Hippocampal formation (tissue), 2 donors: ENCODE data around the gene CKS1B.
"Not testable (repeated sequence)": the region's sequence is repeated elsewhere in the genome, so short reads cannot be mapped to it uniquely, and the experiment has no call there.

ENCODE experiments used
- DNase-seq, 2 donors: peaks; one replicate each; lab custom pipeline; 2025; lab: John Stamatoyannopoulos, UW

The CKS1B gene

GRCh38 chr1:154987326-154987725, 12.8 kb downstream of the CKS1B start:
- DNase-seq = no peak

GRCh38 chr1:154988058-154988954, 13.8 kb downstream of the CKS1B start:
- DNase-seq = no peak

- DNase-seq = no peak
Measured at GRCh38 chr1:154989195-154989860, 14.8 kb downstream of the CKS1B start.

DNA sequence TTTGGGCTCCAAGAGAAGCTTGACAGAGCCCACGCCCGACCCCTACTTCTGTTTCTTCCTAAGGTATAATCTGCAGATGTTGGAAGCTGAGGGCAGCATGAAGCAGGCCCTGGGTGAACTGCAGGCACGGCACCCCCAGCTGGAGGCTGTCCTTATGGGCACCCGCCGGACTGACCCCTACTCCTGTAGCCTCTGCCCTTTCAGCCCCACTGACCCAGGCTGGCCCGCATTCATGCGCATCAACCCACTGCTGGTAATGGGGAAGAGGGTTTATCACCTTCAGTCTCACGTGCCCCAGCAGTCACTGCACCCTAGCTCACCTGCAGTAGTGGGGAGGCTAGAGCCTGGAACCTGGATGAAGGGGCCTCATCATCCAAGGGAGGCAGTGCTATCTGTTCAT, 15.8 kb downstream of the CKS1B start:
- DNase-seq = no peak

DNA sequence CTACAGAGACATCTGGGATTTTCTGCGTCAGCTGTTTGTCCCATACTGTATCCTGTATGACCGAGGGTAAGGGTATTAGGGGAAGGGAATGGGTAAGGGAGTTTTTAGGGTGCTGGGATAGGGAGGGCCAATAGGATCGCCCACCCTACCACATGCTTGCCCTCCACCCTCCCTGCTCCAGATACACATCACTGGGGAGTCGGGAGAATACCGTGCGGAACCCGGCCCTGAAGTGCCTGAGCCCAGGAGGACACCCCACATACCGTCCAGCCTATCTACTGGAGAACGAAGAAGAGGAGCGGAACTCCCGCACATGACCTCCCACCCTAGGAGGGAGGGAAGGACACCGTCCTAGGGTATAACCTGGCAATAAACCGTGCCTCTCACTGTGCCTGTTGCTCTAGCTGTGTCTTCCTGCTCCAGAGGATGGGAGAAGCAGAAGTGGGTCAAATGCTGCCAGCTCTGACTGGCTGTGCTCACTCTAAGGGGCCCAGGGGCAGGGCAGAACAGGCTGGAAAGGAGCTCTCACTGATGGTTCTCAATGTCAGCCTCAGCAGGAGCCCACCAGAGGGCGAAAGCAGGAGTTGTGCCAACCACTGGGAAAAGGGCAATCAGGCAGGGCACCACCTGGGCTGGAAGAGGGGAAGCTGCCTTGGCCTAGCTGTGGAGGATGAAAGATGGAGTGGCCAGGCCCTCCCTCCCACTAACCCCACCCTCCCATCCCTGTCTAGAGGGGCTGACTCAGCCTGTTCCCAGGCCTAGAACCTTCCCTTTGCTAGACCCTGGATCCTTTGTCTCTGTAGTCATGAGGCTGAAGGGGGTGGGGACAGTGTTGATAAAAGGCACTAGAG, 18.5 kb downstream of the CKS1B start:
- no peak for DNase-seq

- DNase-seq = no peak
Measured at GRCh38 chr1:154993572-154994268, 19.2 kb downstream of the CKS1B start, which contains the start of gene LENEP. LENEP (plus strand) TSS chr1:154993586; CDS start chr1:154993608, 22 bp downstream.

DNA sequence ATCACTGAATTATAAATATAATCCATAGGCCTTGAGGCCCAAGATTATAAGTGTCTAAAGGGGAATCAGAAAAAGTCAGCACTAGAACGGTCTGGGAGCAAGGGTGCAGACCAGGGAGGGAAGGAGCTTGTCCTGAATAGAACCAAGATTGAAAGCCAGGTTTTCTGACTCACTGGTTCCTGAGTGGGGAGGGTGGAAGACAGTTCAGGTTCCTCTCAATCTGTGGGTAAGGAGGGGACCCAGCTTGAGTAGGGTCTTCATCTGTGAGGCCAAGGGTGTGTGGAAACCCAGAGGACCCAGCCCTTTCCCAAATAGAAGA, 19.7 kb downstream of the CKS1B start:
- DNase-seq = no peak

GRCh38 chr1:154994591-154994990, 20.1 kb downstream of the CKS1B start:
- no peak for DNase-seq

DNA sequence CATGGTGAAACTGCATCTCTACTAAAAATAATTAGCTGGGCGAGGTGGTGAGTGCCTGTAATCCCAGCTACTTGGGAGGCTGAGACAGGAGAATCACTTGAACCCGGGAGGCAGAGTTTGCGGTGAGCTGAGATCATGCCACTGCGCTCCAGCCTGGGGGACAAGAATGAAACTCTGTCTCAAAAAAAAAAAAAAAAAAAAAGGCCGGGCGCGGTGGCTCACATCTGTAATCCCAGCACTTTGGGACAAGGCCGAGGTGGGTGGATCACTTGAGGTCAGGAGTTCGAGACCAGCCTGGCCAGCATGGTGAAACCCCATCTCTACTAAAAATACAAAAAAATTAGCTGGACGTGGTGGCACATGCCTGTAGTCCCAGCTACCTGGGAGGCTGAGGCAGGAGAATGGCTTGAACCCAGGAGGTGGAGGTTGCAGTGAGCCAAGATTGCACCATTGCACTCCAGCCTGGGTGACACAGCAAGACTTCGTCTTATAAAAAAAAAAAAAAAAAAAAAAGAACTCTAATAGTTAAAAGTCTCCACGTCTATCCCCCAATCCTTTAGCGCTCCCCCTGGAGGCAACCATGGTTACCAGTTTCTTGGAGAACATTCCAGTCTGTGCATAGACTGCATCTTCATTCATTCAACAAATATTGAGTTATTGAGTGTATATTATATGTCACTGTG, 21.0 kb downstream of the CKS1B start:
- DNase-seq = not testable (repeated sequence)

DNA sequence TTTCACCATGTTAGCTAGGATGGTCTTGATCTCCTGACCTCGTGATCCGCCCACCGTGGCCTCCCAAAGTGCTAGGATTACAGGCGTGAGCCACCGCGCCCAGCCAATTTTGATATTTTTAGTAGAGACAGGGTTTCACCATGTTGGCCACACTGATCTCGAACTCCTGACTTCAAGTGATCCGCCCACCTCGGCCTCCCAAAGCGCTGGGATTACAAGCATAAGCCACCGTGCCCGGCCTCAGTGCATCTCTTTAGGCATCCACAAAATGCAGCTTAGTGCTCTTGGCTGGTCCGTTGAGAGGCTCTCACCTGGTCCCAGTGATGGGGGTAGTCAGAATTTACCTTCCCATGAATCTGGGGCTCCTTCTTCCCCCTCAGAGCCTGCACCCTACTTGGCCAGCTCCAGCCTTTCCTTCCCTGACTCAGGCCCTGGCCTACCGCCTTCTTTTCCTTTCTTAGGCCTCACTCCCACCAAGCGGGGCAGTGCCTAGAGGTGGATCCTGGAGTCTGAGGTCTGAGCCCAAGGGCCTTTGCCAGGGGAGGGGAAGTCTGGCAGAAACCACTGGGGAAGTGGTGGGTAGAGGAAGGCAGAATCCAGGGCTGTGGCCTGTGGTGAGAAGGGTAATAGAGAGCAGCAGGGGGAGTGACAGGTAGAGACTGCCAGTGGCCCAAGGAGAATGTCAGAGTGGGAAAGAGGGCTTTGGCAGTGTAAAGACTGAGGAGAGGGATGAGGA, 22.7 kb downstream of the CKS1B start:
- no peak for DNase-seq

DNA sequence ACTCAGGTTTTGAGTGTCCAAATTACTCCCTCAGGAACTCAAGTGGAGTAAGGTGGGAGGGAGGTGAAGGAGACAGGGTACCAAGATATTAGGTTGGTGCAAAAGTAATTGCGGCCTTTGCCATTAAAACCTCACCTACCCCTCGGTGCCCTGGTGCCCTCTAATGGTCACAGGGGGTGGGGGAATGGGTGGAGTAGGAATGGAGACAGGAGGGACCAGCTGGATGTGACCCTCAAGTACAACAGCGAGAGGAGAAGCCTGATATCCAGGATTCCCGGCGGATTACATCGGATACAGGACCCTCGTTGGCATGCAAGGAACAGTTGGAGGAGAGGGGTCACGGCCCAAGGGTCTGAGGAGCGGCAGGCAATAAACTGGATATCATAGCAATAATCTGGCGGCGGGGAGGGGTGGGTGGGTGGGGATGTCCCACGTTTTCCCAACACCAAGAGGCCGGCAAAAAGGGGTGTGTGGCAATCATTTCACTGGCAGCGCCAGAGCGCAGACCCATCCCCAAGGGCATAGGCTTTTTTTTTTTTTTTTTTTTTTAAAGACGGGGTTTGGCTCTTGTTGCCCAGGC, 23.8 kb downstream of the CKS1B start:
- no peak for DNase-seq

DNA sequence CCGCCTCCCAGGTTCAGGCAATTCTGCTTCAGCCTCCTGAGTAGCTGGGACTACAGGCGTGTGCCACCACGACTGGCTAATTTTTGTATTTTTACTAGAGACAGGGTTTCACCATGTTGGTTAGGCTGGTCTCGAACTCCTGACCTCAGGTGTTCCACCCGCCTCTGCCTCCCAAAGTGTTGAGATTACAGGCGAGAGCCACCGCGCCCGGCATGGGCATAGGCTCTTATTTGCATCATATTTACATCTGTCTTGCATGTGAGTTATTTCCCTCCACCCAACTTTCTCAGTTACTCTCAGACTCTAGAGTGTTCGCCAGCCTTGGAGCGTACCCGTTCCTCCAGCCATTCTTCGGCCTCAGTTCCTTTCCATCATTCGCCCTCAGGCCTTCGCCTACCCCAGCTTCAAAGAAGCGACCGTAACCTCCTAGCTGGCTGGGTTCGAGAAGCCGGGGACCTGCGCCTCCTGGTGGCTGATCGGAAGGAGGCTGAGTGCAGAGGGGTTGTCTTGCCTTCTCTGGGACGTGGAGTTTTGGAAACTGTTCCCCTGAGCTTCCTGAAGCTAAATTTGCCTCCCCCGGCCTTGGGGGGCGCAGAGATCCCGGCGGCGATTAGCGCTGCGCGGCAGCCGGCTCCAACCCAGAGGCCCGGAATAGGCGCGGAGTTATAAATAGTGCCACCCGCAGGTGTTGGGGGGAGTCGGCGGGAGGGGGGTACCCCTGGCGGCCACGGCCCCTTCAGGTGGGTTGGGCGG, 24.5 kb downstream of the CKS1B start:
- DNase-seq = peak; percentile 28 to 55

- no peak for DNase-seq
Measured at GRCh38 chr1:154999571-155000410, 25.3 kb downstream of the CKS1B start.

GRCh38 chr1:155000411-155000725, 25.9 kb downstream of the CKS1B start:
- no peak for DNase-seq

DNA sequence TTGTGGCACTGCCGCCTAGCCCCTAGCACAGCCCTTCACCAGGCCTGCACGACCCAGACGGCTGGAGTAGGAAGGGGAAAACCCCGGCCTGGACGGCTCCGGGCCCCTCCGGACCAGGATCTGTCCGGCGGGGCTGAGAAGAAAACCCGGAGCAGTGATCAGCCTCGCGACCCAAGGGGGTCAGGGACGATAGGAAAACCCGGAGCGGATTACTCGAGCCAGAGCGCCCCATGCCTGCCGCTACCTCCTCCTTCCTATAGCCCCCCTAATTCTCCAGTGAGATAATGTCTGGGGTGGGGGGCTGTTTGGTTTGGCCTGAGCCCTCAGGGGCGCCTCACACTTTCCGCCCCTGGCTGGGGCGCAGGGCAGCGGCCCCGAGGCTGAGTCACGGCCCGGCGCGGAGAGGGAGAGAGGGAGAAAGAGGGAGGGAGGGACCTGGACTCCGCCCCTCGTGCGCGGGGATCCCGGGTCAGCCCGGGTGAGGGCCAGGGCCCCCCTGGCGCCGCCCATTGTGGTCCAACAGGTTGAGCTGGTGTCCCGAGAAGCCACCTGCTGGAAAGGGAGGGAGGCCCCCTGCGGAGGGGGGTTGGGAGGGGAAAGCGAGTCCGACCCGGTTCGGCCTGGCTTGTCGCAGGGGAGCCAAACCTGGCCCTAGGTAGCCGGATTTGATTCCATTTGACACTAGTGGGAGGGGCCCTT, 26.4 kb downstream of the CKS1B start:
- DNase-seq = peak; percentile 83 to 84

DNA sequence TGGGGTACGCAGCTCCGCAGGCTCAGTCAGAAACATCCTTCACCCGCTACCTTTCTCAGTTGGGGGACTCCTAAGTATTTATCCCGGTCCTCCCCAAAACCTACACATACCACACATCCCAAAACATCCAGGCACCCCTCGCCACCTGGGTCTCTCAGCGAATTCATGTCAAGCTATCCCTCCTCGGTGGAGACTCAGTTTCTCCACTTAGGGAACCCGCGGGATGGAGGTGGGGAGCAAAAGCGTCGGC, 26.9 kb downstream of the CKS1B start:
- peak in 1 of 2 donors; percentile 63 for DNase-seq

- peak; percentile 99 to 100 for DNase-seq
Measured at GRCh38 chr1:155001675-155002463, 27.4 kb downstream of the CKS1B start.
